Type B pancreatic cell (in vitro differentiated cells): Measurements from ENCODE around the gene IL7R. TPM values are rescaled to one million over a fixed set of nuclear protein-coding genes. Genes with fewer than 3 reads are reported as not detected.
"Not testable (repeated sequence)": the region's sequence is repeated elsewhere in the genome, so short reads cannot be mapped to it uniquely, and the experiment has no call there.

Experiments used
- DNase-seq: peaks from one replicate; pipeline ENCODE4 v3.0.0; 2021; ENCODE audit warnings: mixed read lengths; ENCODE audit not compliant: unreplicated experiment; ENCODE audit errors: extremely low spot score
- H3K27ac Mint-ChIP-seq: 2 replicates; pipeline ENCODE4 v1.8.0; 2021; ENCODE audit warnings: mild to moderate bottlenecking, mixed read lengths
- H3K27me3 Mint-ChIP-seq: 2 replicates; pipeline ENCODE4 v1.8.0; 2021; ENCODE audit warnings: mixed read lengths
- H3K36me3 Mint-ChIP-seq: 2 replicates; pipeline ENCODE4 v1.8.0; 2021; ENCODE audit warnings: mixed read lengths
- H3K4me1 Mint-ChIP-seq: one replicate; pipeline ENCODE4 v1.8.0; 2021; ENCODE audit warnings: mixed read lengths; ENCODE audit not compliant: unreplicated experiment
- H3K4me3 Mint-ChIP-seq: 2 replicates; pipeline ENCODE4 v1.8.0; 2021; ENCODE audit warnings: mild to moderate bottlenecking, mixed read lengths
- H3K9me3 Mint-ChIP-seq: 2 replicates; pipeline ENCODE4 v1.8.0; 2021; ENCODE audit warnings: mixed read lengths
- total RNA-seq: library from RNA; stranded (reverse); gene quantifications from 2 replicates; pipeline ENCODE4 v1.2.1, GENCODE V29; 2021; ENCODE audit warnings: low replicate concordance
- TF ChIP-seq, protein P1 (sequence below): fragments of 200-600 bp; sonication (generic); conservative IDR thresholded peaks from 2 replicates; pipeline ENCODE4 v1.5.0; 2021; ENCODE audit warnings: antibody characterized with exemption, mild to moderate bottlenecking

IL7R gene
- total RNA-seq, 1 donor from 2014 or later: not detected

DNA sequence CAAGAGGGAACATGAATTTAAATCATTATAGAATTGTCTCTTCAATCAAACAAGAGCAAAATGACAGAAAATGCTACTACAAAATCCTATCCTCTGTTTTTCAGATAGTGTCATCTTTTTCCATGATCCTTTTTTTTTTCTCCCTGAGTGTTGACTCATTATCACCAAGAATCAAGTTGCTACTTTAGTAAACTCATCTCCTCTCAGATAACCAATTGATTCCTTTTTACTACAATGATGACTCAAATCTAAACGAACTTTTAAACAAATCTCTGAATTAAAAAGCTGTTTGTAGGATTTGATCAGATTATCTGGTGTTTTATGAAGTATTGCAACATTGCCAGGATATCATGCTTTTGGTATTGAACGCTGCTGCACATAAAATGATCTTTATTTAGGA is 23.9 kb upstream of the IL7R start:
- Mint-ChIP-seq H3K4me3 (no peak overlapping the region), H3K36me3 (no peaks in the 10 kb centered on the region), H3K27me3 (peaks cover 8% of the 10 kb centered on the region), H3K4me1 (no peaks in the 10 kb centered on the region), H3K9me3 (no peaks in the 10 kb centered on the region), H3K27ac (no peak overlapping the region)
- TF ChIP-seq, protein P1, sequence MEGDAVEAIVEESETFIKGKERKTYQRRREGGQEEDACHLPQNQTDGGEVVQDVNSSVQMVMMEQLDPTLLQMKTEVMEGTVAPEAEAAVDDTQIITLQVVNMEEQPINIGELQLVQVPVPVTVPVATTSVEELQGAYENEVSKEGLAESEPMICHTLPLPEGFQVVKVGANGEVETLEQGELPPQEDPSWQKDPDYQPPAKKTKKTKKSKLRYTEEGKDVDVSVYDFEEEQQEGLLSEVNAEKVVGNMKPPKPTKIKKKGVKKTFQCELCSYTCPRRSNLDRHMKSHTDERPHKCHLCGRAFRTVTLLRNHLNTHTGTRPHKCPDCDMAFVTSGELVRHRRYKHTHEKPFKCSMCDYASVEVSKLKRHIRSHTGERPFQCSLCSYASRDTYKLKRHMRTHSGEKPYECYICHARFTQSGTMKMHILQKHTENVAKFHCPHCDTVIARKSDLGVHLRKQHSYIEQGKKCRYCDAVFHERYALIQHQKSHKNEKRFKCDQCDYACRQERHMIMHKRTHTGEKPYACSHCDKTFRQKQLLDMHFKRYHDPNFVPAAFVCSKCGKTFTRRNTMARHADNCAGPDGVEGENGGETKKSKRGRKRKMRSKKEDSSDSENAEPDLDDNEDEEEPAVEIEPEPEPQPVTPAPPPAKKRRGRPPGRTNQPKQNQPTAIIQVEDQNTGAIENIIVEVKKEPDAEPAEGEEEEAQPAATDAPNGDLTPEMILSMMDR: no peak
- DNase-seq: no peak

DNA sequence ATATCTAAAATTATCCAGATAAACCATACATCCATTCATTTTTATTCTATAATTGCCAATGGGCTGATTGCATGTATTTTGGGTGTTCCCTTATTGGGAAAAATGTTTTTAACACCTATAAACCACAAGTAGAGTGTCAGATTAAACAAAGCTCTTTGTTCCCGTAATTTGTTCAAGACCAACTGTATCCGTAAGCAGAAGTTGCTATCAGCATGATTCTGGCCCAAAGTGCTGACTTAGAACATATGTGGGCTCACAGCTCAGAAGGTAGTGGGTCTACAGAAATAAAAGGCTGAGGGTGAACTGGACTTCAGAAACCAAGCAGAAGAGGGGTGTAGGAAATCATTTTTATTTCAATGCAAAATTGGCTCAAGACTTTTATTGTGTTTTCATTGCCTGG is 23.5 kb upstream of the IL7R start:
- Mint-ChIP-seq H3K36me3 (no peaks in the 10 kb centered on the region), H3K27ac (no peak overlapping the region), H3K9me3 (no peaks in the 10 kb centered on the region), H3K27me3 (peaks cover 8% of the 10 kb centered on the region), H3K4me1 (no peaks in the 10 kb centered on the region), H3K4me3 (no peak overlapping the region)
- TF ChIP-seq, protein P1: no peak
- DNase-seq: no peak

DNA sequence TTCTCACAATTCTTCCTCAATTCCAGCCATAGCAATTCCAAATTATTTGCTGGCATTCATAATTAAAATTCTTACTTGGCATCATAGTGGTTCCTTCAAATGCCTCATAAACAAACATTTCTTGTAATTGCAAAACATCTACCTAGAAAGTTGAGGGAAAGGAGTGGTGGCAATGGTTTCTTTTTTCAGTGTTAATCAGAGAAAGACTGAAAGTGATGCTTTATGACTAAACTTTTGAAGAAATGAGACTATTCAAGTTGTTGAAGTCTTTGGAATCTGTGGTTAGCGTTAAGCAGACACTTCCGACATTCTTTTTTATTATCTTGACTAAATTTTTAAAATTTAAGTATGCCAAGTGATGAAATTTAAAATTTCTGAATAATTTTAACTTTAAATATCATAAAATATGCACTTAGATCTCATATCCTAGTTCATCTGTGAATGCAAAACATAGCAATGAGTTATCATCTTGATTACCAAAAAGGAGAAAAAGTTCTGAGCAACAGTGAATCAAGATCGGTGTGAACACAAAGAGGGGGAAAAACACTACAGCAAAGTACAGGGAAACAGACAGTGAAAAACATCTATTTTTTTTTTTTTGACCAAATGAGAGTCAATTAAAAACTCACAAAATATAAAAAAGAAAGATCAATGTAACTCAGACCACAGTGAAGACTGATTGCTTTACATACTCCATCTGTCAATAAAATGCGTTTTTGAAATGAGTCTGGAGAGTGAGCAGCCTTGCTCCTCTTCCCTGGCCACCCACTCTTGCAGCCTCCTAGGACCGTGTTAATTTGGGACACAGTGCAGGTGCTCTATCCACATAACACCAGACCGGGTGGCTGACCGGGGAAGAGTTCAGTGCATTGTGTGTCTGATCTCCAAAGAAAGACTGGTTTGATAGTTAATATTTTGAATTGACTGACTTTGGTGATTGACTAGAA is 20.6 kb upstream of the IL7R start:
- TF ChIP-seq, protein P1: no peak
- Mint-ChIP-seq H3K36me3 (no peaks in the 10 kb centered on the region), H3K4me1 (no peaks in the 10 kb centered on the region), H3K27ac (no peak overlapping the region), H3K27me3 (peaks cover 4% of the 10 kb centered on the region), H3K4me3 (no peak overlapping the region), H3K9me3 (no peaks in the 10 kb centered on the region)
- DNase-seq: no peak

DNA sequence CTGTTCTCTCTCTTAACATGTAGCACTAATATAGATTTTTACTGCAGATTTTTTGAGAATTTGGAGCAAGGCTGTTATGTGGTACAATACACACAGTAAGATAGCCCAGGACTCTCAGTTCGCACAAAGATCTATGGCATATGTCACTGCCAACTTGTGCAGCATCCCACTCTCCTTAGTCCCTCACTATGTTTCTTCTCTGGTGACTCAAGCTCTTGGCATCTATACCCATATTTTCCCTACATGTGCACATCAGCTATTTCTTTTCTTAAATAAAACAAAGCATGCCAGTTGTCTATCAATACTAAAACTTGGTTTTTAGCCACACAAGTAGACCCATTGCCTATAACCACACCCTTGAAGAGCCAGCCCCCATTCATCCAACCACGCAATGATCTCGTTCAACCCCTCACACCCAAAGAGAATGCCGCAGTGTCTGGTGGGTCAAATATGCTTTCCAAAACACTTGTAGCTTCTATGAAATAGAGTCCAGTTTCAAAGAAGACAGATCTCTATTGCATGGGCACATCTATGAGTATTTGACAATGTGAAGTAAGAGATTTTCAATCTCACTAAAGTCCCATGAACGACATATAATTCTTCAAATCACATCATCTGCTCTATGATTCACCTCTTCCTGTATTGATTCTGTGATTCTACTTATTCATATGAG is 18.2 kb upstream of the IL7R start:
- H3K4me3 Mint-ChIP-seq: no peak overlapping the region
- no peaks in the 10 kb centered on the region for H3K27me3 Mint-ChIP-seq
- TF ChIP-seq, protein P1: no peak
- H3K27ac Mint-ChIP-seq: no peak overlapping the region
- H3K36me3 Mint-ChIP-seq: no peaks in the 10 kb centered on the region
- DNase-seq: no peak
- no peaks in the 10 kb centered on the region for H3K9me3 Mint-ChIP-seq
- H3K4me1 Mint-ChIP-seq: no peaks in the 10 kb centered on the region

DNA sequence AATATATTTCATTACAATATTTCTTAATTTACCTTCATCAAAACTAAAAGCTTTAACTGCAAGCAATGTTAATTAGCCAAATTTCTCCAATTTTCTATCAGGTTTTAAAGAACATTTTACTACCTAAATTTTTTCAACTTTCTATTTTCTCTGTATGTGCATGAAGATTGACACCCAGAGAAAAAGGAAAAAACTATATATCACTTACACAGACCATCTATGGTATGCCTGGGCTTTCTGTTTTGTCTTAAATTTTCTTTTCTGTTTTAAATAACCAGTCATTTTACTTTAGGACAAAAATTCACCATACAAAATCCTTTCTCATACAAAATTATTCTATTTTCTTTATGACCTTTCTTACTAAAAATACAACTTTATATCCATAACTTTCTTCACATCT is 13.8 kb upstream of the IL7R start:
- no peak overlapping the region for H3K4me3 Mint-ChIP-seq
- no peak for DNase-seq
- H3K9me3 Mint-ChIP-seq: peaks cover 4% of the 10 kb centered on the region
- no peaks in the 10 kb centered on the region for H3K4me1 Mint-ChIP-seq
- TF ChIP-seq, protein P1: no peak
- H3K27ac Mint-ChIP-seq: no peak overlapping the region
- H3K27me3 Mint-ChIP-seq: no peaks in the 10 kb centered on the region
- H3K36me3 Mint-ChIP-seq: no peaks in the 10 kb centered on the region

DNA sequence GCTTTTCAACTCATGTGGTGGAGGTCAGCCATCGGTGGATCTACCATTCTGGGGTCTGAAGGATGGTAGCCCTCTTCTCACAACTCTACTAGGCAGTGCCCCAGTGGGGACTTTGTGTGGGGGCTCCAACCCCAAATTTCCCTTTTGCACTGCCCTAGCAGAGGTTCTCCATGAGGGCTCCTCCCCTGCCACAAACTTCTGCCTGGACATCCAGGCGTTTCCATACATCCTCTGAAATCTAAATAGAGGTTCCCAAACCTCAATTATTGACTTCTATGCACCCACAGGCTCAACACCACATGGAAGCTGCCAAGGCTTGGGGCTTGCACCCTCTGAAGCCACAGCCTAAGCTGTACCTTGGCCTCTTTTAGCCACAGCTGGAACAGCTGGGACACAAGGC is 11.2 kb upstream of the IL7R start:
- not testable (repeated sequence) for H3K36me3 Mint-ChIP-seq, H3K9me3 Mint-ChIP-seq, DNase-seq, H3K4me3 Mint-ChIP-seq, H3K27ac Mint-ChIP-seq, H3K27me3 Mint-ChIP-seq, H3K4me1 Mint-ChIP-seq
